Measurements from ENCODE around the gene KRT31.
"Not testable (repeated sequence)": the region's sequence is repeated elsewhere in the genome, so short reads cannot be mapped to it uniquely, and the experiment has no call there.

Gene KRT31

GRCh38 chr17:41383690-41384089, 13.7 kb downstream of the KRT31 start:
- DNase-seq = no peak

GRCh38 chr17:41382394-41382793, 15.0 kb downstream of the KRT31 start:
- DNase-seq = no peak

GRCh38 chr17:41381943-41382342, 15.5 kb downstream of the KRT31 start, which contains the start of gene KRT34:
Gene KRT34, minus strand, starts transcription at chr17:41382306. Its CDS starts 60 bp downstream, at chr17:41382246.
- DNase-seq = not testable (repeated sequence)

- not testable (repeated sequence) for DNase-seq
Measured at GRCh38 chr17:41380091-41380490, 17.3 kb downstream of the KRT31 start.

GRCh38 chr17:41377546-41377945, 19.9 kb downstream of the KRT31 start:
- DNase-seq = no peak

GRCh38 chr17:41369713-41370112, 27.7 kb downstream of the KRT31 start, which contains the start of gene KRT33B:
Gene KRT33B, minus strand, starts transcription at chr17:41369813. Its CDS starts 63 bp downstream, at chr17:41369750.
- no peak for DNase-seq

GRCh38 chr17:41369023-41369422, 28.4 kb downstream of the KRT31 start:
- no peak for DNase-seq

- DNase-seq = no peak
Measured at GRCh38 chr17:41367426-41368075, 29.9 kb downstream of the KRT31 start.

GRCh38 chr17:41366070-41366469, 31.3 kb downstream of the KRT31 start:
- no peak for DNase-seq

GRCh38 chr17:41363881-41364280, 33.5 kb downstream of the KRT31 start:
- DNase-seq = no peak

- no peak for DNase-seq
Measured at GRCh38 chr17:41360296-41360995, 37.0 kb downstream of the KRT31 start.

GRCh38 chr17:41354536-41354935, 42.9 kb downstream of the KRT31 start:
- no peak for DNase-seq

- DNase-seq = no peak
Measured at GRCh38 chr17:41352597-41353366, 44.6 kb downstream of the KRT31 start.

GRCh38 chr17:41351177-41351576, 46.2 kb downstream of the KRT31 start:
- DNase-seq = no peak

GRCh38 chr17:41350381-41350878, 47.0 kb downstream of the KRT31 start, which contains the start of gene KRT33A:
Gene KRT33A, minus strand, starts transcription at chr17:41350828. Its CDS starts 61 bp downstream, at chr17:41350767.
- DNase-seq = not testable (repeated sequence)

GRCh38 chr17:41347869-41348760, 49.3 kb downstream of the KRT31 start:
- DNase-seq = no peak

- not testable (repeated sequence) for DNase-seq
Measured at GRCh38 chr17:41346421-41346820, 51.0 kb downstream of the KRT31 start.

GRCh38 chr17:41345992-41346391, 51.4 kb downstream of the KRT31 start:
- no peak for DNase-seq
